ENCODE data around the gene CACFD1.

Gene CACFD1

GRCh38 chr9:133518200-133518599 is 58.4 kb downstream of the CACFD1 start:
- no peak for DNase-seq (ENCODE audit: low read depth in 2 of 2)

GRCh38 chr9:133518706-133519449 is 59.1 kb downstream of the CACFD1 start:
- no peak for DNase-seq (ENCODE audit: low read depth in 2 of 2)

GRCh38 chr9:133519693-133520092 is 59.9 kb downstream of the CACFD1 start:
- DNase-seq (ENCODE audit: low read depth in 2 of 2): no peak

GRCh38 chr9:133520121-133520835 is 60.5 kb downstream of the CACFD1 start:
- no peak for DNase-seq (ENCODE audit: low read depth in 2 of 2)

Data from stimulated activated CD8-positive, alpha-beta memory T cell treated with anti-CD3 and anti-CD28 coated beads, Interleukin-15, amount 100 ng/mL, for 4 hours (primary cell).